ENCODE data around the gene STAT1. TPM values are rescaled to one million over a fixed set of nuclear protein-coding genes. Genes with fewer than 3 reads are reported as not detected.

The STAT1 gene
- total and polyA plus RNA-seq, 9 of the 15 experiments (the other 6 are each of a cell fraction or from before 2014, with no cell fraction given), result 8.7 to 34.4 (median 26.8) TPM

DNA sequence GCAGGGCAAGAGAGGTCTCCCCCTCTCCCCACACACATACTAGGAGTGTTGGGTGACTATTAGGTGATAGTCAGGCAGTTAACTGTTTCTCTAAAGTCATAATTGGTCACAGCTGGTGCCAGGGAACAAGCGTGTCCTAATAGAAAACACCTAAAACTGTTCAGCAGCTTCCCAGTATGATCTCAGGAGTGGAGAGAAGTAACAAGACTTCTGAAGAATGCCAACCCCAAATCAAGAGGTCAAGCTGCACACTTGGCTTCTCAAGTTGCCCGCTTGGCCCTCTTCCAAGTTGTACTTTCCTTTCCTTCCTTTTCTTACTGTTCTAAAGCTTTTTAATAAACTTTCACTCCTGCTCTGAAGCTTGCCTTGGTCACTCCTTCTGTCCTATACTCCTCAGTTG is 22.4 kb upstream of the STAT1 start:
- in situ Hi-C loops (cut with MboI), result loop anchor here (10.0 kb wide), 1 partner anchor 808 kb away; the partner anchor contains the start of gene CAVIN2
- ATAC-seq (no peak), DNase-seq (ENCODE audit: extremely low read depth in 1 of 4, low spot score in 3 of 4) (no peak), FAIRE-seq (no peak)
- H3K4me2 ChIP-seq (ENCODE audit: insufficient read depth, low read length), result no peak overlapping the region
- no peaks in the 10 kb centered on the region for H3K9me1 ChIP-seq (ENCODE audit: control insufficient read depth, insufficient read depth, low read length)
- no peak overlapping the region for H3K27ac ChIP-seq (ENCODE audit: extremely low read depth, low read depth, low read length)
- 0 out of 2 replicates have a peak overlapping the region, but pooled peaks have one; percentile 16 for H2AFZ ChIP-seq (ENCODE audit: low read depth, low read length)
- 50% methylated on average over 2 of the region's 2 CpGs for WGBS (ENCODE audit: insufficient coverage, low coverage, missing lambda C conversion rate)
- H3K79me2 ChIP-seq (ENCODE audit: control insufficient read depth, insufficient read depth, low read length), result no peaks in the 10 kb centered on the region
- peaks cover 0 to 24% of the 10 kb centered on the region in 2 experiments; a peak in 3 of 5 replicates for H3K4me1 ChIP-seq (replicated peaks in 1 of 2; ENCODE audit: control insufficient read depth in 2 of 2, insufficient read depth in 2 of 2, low read length in 2 of 2)
- intact Hi-C loops (cut with micrococcal nuclease), result no loop called here
- H3K36me3 ChIP-seq (ENCODE audit: control insufficient read depth, insufficient read depth, low read length), result no peaks in the 10 kb centered on the region; the same call in 2 of the 3 replicates
- H3K9me3 ChIP-seq (replicated peaks; ENCODE audit: control insufficient read depth, insufficient read depth, low read depth, low read length), result no peaks in the 10 kb centered on the region
- ChIA-PET CTCF (ENCODE audit: low intra/inter-chr PET ratio) (no interaction called here), POLR2A (no interaction called here)
- H3K9ac ChIP-seq (ENCODE audit: insufficient read depth in 1 of 2, low read depth in 2 of 2, low read length in 2 of 2), result no peak overlapping the region
- no peak overlapping the region for H3K4me3 ChIP-seq
- no TSS peak for BruUV-seq (replicated peaks)
- no peak for TF ChIP-seq KDM1A (IDR thresholded peaks at IDR 0.05)
- TF ChIP-seq ZNF3 (CRISPR knock-in tag; IDR thresholded peaks at IDR 0.05), result no peak
- TF ChIP-seq, protein P1, sequence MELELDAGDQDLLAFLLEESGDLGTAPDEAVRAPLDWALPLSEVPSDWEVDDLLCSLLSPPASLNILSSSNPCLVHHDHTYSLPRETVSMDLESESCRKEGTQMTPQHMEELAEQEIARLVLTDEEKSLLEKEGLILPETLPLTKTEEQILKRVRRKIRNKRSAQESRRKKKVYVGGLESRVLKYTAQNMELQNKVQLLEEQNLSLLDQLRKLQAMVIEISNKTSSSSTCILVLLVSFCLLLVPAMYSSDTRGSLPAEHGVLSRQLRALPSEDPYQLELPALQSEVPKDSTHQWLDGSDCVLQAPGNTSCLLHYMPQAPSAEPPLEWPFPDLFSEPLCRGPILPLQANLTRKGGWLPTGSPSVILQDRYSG (tag; conservative IDR thresholded peaks at IDR 0.05; ENCODE audit: low read depth), result no peak
- peak; percentile 13; the same call in 1 of the 2 replicates for TF ChIP-seq NFIC (IDR thresholded peaks at IDR 0.05)
- TF ChIP-seq, protein P2, sequence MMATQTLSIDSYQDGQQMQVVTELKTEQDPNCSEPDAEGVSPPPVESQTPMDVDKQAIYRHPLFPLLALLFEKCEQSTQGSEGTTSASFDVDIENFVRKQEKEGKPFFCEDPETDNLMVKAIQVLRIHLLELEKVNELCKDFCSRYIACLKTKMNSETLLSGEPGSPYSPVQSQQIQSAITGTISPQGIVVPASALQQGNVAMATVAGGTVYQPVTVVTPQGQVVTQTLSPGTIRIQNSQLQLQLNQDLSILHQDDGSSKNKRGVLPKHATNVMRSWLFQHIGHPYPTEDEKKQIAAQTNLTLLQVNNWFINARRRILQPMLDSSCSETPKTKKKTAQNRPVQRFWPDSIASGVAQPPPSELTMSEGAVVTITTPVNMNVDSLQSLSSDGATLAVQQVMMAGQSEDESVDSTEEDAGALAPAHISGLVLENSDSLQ (IDR thresholded peaks at IDR 0.05), result no peak
- TF ChIP-seq ARID1B (IDR thresholded peaks at IDR 0.05), result no peak
- no peak for TF ChIP-seq POLR2B (IDR thresholded peaks at IDR 0.05; ENCODE audit: low read depth, partially characterized antibody)
- TF ChIP-seq ESRRA (IDR thresholded peaks at IDR 0.05; ENCODE audit: borderline replicate concordance, low read depth), result no peak
- H4K20me1 ChIP-seq (replicated peaks; ENCODE audit: control insufficient read depth, insufficient read depth, low read length), result no peaks in the 10 kb centered on the region
- no peaks in the 10 kb centered on the region for H3K27me3 ChIP-seq (ENCODE audit: control insufficient read depth in 2 of 2, insufficient read depth in 2 of 2, low read length in 2 of 2)

Data from K562 (cell line).